ENCODE results near the gene DIP2B. TPM values are rescaled to one million over a fixed set of nuclear protein-coding genes. Genes with fewer than 3 reads are reported as not detected.

The DIP2B gene
- total RNA-seq, 4 donors from 2014 or later = 68.6 to 97.2 (median 73.7) TPM

DNA sequence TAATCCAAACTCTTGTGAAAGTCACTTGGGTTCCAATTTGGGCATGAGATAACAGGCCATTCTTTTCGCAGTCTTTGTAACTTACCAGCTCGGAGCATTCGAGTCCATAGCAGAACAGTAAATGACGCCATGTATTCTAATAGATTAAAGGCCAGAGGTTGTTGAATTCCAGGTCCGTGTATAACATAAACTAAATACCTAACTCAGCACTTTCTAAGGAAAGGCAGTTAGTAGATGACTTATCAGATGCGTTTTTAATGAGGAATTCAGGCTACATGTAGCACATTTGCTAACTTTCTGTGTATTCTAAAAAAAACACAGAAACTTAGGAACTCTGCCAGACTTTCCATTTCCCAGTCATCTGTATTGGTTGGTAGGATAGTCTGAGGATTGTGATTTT lies 206.3 kb downstream of the DIP2B start:
- no peak for DNase-seq (ENCODE audit: low spot score in 2 of 2)
- TF ChIP-seq POLR2A (IDR thresholded peaks at IDR 0.05) = no peak
- TF ChIP-seq EP300 (IDR thresholded peaks at IDR 0.05) = no peak
- TF ChIP-seq POLR2AphosphoS5 (IDR thresholded peaks at IDR 0.05) = no peak
- TF ChIP-seq, protein P1, sequence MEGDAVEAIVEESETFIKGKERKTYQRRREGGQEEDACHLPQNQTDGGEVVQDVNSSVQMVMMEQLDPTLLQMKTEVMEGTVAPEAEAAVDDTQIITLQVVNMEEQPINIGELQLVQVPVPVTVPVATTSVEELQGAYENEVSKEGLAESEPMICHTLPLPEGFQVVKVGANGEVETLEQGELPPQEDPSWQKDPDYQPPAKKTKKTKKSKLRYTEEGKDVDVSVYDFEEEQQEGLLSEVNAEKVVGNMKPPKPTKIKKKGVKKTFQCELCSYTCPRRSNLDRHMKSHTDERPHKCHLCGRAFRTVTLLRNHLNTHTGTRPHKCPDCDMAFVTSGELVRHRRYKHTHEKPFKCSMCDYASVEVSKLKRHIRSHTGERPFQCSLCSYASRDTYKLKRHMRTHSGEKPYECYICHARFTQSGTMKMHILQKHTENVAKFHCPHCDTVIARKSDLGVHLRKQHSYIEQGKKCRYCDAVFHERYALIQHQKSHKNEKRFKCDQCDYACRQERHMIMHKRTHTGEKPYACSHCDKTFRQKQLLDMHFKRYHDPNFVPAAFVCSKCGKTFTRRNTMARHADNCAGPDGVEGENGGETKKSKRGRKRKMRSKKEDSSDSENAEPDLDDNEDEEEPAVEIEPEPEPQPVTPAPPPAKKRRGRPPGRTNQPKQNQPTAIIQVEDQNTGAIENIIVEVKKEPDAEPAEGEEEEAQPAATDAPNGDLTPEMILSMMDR (IDR thresholded peaks at IDR 0.05) = no peak

DNA sequence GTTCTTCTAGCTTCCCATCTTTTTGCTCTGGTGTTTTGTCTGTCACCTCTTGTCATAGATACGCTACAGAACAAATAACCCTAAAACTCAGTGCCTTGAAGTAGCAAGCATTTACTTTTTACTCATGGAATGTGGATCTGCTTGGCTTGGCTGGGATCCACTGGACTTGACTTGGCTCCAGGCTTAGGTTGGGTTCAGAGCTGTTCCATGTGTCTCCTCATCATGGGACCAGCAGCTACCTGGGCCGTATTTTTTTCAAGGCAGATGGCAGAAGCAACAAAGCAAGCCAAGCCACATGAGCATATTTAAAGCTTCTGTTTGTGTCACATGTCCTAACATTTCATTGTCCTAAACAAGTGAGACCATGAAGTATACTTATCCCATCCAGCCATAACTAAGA lies 210.4 kb downstream of the DIP2B start:
- 57% methylated on average over 2 of the region's 2 CpGs for WGBS
- Histone ChIP-seq H3K4me1 (no peaks in the 10 kb centered on the region), H3K36me3 (peaks cover 78% of the 10 kb centered on the region), H3K27me3 (no peaks in the 10 kb centered on the region), H3K27ac (no peak overlapping the region), H3K4me3 (no peak overlapping the region), H3K9me3 (no peaks in the 10 kb centered on the region)
- DNase-seq (ENCODE audit: low spot score in 2 of 2) = no peak
- TF ChIP-seq EP300 (IDR thresholded peaks at IDR 0.05) = no peak
- TF ChIP-seq POLR2AphosphoS5 (IDR thresholded peaks at IDR 0.05) = no peak
- TF ChIP-seq, protein P1 (IDR thresholded peaks at IDR 0.05) = no peak
- no peak for TF ChIP-seq POLR2A (IDR thresholded peaks at IDR 0.05)

More for the DNA sequence above, 206.3 kb downstream of the DIP2B start:
- no peak overlapping the region for H3K27ac ChIP-seq
- H3K4me1 ChIP-seq = no peaks in the 10 kb centered on the region
- H3K36me3 ChIP-seq = peaks cover 91% of the 10 kb centered on the region
- H3K4me3 ChIP-seq = no peak overlapping the region
- no peaks in the 10 kb centered on the region for H3K9me3 ChIP-seq
- no peaks in the 10 kb centered on the region for H3K27me3 ChIP-seq
- WGBS = 89% methylated on average over 6 of the region's 6 CpGs

DNA sequence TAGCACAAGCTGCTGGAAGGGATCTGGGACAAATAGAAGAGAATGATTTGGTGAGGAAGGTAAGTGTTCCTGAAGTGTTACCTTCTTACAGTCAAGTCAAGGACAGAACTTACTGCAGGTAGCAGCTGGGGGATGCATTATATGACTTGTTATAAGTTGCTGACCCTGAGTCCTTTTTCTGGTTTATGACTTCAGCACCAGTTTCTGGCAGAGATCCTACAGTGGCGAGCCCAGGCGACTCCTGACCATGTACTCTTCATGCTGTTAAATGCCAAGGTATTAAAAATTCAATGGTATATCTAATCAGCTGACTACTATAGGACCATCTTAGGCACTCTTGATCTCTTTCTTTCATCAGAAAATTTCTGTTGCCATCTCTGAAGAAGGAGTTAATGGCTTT lies 214.0 kb downstream of the DIP2B start:
- no peak overlapping the region for H3K27ac ChIP-seq
- no peak for DNase-seq (ENCODE audit: low spot score in 2 of 2)
- H3K27me3 ChIP-seq = no peaks in the 10 kb centered on the region
- no peaks in the 10 kb centered on the region for H3K9me3 ChIP-seq
- 77% methylated on average over 2 of the region's 2 CpGs for WGBS
- H3K4me1 ChIP-seq = no peaks in the 10 kb centered on the region
- no peak for TF ChIP-seq POLR2A (IDR thresholded peaks at IDR 0.05)
- no peak for TF ChIP-seq EP300 (IDR thresholded peaks at IDR 0.05)
- TF ChIP-seq POLR2AphosphoS5 (IDR thresholded peaks at IDR 0.05) = no peak
- TF ChIP-seq, protein P1 (IDR thresholded peaks at IDR 0.05) = no peak
- no peak overlapping the region for H3K4me3 ChIP-seq
- H3K36me3 ChIP-seq = peaks cover 83% of the 10 kb centered on the region

DNA sequence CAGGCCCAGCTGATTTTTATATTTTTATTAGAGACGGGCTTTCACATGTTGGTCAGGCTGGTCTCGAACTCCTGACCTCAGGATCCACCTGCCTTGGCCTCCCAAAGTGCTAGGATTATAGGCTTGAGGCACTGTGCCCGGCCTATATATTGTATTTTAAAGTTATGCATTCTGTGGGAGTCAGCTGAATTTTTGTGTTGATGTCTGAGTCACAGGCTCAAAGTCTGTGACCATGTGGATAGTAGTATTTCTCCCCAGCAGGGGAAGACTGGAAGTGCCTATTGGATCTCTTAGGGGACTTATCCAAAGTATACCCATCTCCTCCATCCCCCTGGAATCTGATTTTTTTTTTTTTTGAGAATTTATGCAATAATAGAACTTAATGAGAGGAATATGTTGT lies 215.3 kb downstream of the DIP2B start:
- Histone ChIP-seq H3K4me1 (no peaks in the 10 kb centered on the region), H3K27ac (no peak overlapping the region), H3K27me3 (no peaks in the 10 kb centered on the region), H3K9me3 (no peaks in the 10 kb centered on the region), H3K36me3 (peaks cover 83% of the 10 kb centered on the region), H3K4me3 (no peak overlapping the region)
- WGBS = 92% methylated on average over 3 of the region's 3 CpGs
- TF ChIP-seq, protein P1 (IDR thresholded peaks at IDR 0.05) = no peak
- TF ChIP-seq EP300 (IDR thresholded peaks at IDR 0.05) (no peak), POLR2A (IDR thresholded peaks at IDR 0.05) (no peak), POLR2AphosphoS5 (IDR thresholded peaks at IDR 0.05) (no peak)
- no peak for DNase-seq (ENCODE audit: low spot score in 2 of 2)

DNA sequence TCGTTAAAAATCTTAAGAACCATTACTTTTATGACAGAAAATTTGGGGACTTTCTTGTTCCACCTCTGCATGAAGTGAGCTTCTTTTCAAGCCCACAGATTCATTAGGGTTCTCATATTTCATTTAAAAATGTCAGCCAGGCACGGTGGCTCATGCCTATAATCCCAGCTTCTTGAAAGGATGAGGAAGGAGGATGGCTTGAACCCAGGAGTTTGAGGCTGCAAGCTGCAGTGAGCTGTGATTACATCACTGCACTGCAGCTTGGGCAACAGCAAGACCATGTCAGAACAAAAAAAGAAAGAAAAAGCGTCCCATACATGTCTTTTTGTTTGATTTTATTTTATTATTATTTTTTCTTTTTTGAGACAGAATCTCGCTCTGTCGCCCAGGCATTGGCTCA lies 215.7 kb downstream of the DIP2B start:
- no peak for TF ChIP-seq POLR2AphosphoS5 (IDR thresholded peaks at IDR 0.05)
- TF ChIP-seq, protein P1 (IDR thresholded peaks at IDR 0.05) = no peak
- TF ChIP-seq EP300 (IDR thresholded peaks at IDR 0.05) = no peak
- TF ChIP-seq POLR2A (IDR thresholded peaks at IDR 0.05) = no peak
- no peaks in the 10 kb centered on the region for H3K27me3 ChIP-seq
- H3K4me1 ChIP-seq = no peaks in the 10 kb centered on the region
- 74% methylated on average over 5 of the region's 5 CpGs for WGBS
- no peak overlapping the region for H3K4me3 ChIP-seq
- no peak for DNase-seq (ENCODE audit: low spot score in 2 of 2)
- H3K36me3 ChIP-seq = peaks cover 83% of the 10 kb centered on the region
- no peaks in the 10 kb centered on the region for H3K9me3 ChIP-seq
- H3K27ac ChIP-seq = no peak overlapping the region

Measured in suprapubic skin (tissue), 4 donors.